HEK293T (cell line): ENCODE measurements around the gene CCDC51.

ENCODE experiments used
- CTCF ChIA-PET: fragments of 350-600 bp; formaldehyde crosslinking; extraction: SDS; loops from one replicate; lab custom pipeline; 2021; ENCODE audit warnings: antibody characterized with exemption, inconsistent platforms; lab: Yijun Ruan, JAX
- POLR2A ChIA-PET: fragments of 350-600 bp; formaldehyde crosslinking; extraction: SDS; loops from one replicate; lab custom pipeline; 2020; ENCODE audit warnings: antibody characterized with exemption, inconsistent platforms; lab: Yijun Ruan, JAX
- DNase-seq: peaks from one replicate; pipeline ENCODE4 v3.0.0; 2012; ENCODE audit warnings: mixed read lengths; ENCODE audit errors: extremely low spot score
- ARNT ChIP-seq: fragments of 450-650 bp; IDR thresholded peaks from 2 replicates; pipeline ENCODE4 v1.6.1; 2017; ENCODE audit warnings: mild to moderate bottlenecking
- BHLHE40 ChIP-seq: fragments of 450-650 bp; IDR thresholded peaks from 2 replicates; pipeline ENCODE4 v1.6.1; 2016; ENCODE audit warnings: mild to moderate bottlenecking, moderate library complexity, borderline replicate concordance
- CTBP1 ChIP-seq: fragments of 450-650 bp; IDR thresholded peaks from 2 replicates; pipeline ENCODE4 v1.6.1; 2016; ENCODE audit warnings: borderline replicate concordance
- ELF4 ChIP-seq: fragments of 450-650 bp; IDR thresholded peaks from 2 replicates; pipeline ENCODE4 v1.6.1; 2017; ENCODE audit warnings: antibody characterized with exemption
- FOXA1 ChIP-seq: fragments of 450-650 bp; IDR thresholded peaks from 2 replicates; pipeline ENCODE4 v1.6.1; 2016; ENCODE audit warnings: mild to moderate bottlenecking
- FOXK2 ChIP-seq: fragments of 450-650 bp; IDR thresholded peaks from 2 replicates; pipeline ENCODE4 v1.6.1; 2016; ENCODE audit warnings: mild to moderate bottlenecking
- FOXM1 ChIP-seq: fragments of 450-650 bp; IDR thresholded peaks from 2 replicates; pipeline ENCODE4 v1.6.1; 2017; ENCODE audit warnings: mild to moderate bottlenecking, borderline replicate concordance
- HDGF ChIP-seq: fragments of 450-650 bp; IDR thresholded peaks from 2 replicates; pipeline ENCODE4 v1.6.1; 2017; ENCODE audit warnings: antibody characterized with exemption, borderline replicate concordance
- L3MBTL2 ChIP-seq: fragments of 450-650 bp; conservative IDR thresholded peaks from 2 replicates; pipeline ENCODE4 v1.6.1; 2016; ENCODE audit warnings: mild to moderate bottlenecking
- LEF1 ChIP-seq: fragments of 450-650 bp; IDR thresholded peaks from 2 replicates; pipeline ENCODE4 v1.6.1; 2017; ENCODE audit warnings: mild to moderate bottlenecking, borderline replicate concordance
- NFRKB ChIP-seq: fragments of 450-650 bp; IDR thresholded peaks from 2 replicates; pipeline ENCODE4 v1.6.1; 2016; ENCODE audit warnings: mild to moderate bottlenecking, moderate library complexity
- SP1 ChIP-seq: fragments of 450-650 bp; IDR thresholded peaks from 2 replicates; pipeline ENCODE4 v1.6.1; 2017
- SUZ12 ChIP-seq: fragments of 450-650 bp; IDR thresholded peaks from 2 replicates; pipeline ENCODE4 v1.6.1; 2016; ENCODE audit warnings: mild to moderate bottlenecking
- TARDBP ChIP-seq: fragments of 450-650 bp; IDR thresholded peaks from 2 replicates; pipeline ENCODE4 v1.6.1; 2016
- ZNF384 ChIP-seq: fragments of 450-650 bp; IDR thresholded peaks from 2 replicates; pipeline ENCODE4 v1.6.1; 2016
- TF ChIP-seq, protein P1 (sequence below): fragments of 450-650 bp; IDR thresholded peaks from 2 replicates; pipeline ENCODE4 v1.6.1; 2016

CCDC51 gene

DNA sequence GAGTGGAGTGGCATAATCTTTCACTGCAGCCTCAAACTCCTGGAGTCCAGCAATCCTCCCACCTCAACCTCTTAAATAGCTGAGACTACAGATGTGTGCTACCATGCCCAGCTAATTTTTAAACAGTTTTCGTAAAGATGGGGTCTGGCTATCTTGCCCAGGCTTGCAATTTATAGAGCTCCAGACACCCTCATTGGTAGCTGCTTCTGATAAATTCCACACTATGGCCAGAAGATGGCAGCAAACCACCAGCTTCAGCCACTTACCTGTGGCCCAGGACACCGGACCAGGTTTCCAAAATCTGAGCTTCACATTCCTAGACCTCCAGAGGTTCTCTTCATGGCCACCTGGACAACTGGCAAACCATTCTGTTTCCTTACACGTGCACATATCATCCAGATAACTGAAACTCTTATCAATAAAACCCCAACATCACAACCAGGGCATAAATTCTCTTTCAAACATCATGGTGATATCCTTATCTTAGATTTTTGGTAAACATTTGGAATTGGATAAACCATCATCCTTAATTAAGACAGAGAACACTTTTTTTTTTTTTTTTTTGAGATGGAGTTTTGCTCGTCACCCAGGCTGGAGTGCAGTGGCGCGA, 39.0 kb downstream of the CCDC51 start:
- TF ChIP-seq, protein P1, sequence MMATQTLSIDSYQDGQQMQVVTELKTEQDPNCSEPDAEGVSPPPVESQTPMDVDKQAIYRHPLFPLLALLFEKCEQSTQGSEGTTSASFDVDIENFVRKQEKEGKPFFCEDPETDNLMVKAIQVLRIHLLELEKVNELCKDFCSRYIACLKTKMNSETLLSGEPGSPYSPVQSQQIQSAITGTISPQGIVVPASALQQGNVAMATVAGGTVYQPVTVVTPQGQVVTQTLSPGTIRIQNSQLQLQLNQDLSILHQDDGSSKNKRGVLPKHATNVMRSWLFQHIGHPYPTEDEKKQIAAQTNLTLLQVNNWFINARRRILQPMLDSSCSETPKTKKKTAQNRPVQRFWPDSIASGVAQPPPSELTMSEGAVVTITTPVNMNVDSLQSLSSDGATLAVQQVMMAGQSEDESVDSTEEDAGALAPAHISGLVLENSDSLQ = no peak
- TF ChIP-seq BHLHE40 = no peak
- POLR2A ChIA-PET = interaction anchor here (1.2 to 2.2 kb wide), 6 partner anchors 29 to 45 kb away, joined by 3 to 13 read pairs (median 6); partner anchors contain the start of genes ATRIP, CCDC51, PLXNB1 and TMA7
- CTCF ChIA-PET = interaction anchor here (0.6 to 8.0 kb wide), 24 partner anchors 8 to 169 kb away, joined by 3 to 213 read pairs (median 4); partner anchors contain the start of genes ATRIP, CCDC51 and TMA7
- peak; percentile 80 for DNase-seq

DNA sequence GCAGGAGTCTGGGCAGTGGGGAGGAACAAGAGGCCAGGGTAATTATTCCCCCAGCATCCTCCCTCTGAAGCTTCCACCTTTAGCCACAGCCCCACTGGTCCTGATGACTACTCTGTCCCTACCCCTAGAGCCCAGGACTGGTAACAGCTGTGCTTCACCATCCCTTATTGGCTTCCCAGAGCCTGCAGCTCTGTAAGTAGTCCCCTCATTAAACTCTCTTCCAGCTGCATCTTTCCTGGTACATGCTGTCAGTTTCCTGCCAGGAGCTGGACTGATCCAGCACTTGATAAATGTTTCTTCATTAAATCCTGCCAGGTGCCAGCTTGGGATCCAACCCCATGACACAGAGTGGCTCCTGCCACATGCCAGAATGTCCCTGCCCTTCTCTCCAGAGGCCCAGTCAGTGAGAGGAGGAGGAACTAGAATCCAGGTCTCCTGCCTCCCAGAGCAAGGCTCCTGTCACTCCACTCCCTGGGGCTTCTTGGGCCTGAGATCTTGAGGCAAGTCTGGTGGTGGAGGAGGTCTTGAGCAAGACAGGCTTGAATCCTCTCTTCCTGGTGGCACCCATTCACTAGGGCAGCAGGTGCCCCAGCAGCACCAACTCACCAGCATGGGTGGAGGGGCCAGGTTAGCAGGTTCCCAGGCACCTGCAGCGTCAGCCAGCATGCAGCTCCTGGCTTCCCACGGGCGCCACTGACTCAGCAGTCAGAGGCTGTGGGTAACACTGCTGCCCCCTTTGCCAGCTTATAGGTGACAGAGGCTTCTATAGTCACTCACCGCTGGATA, 40.3 kb downstream of the CCDC51 start:
- CTCF ChIA-PET = interaction anchor here (1.6 to 8.0 kb wide), 3 partner anchors 23 to 149 kb away, joined by 6 to 213 read pairs (median 11); no protein-coding TSS in a partner anchor
- no peak for DNase-seq
- TF ChIP-seq, protein P1 = no peak
- TF ChIP-seq SUZ12 (no peak), NFRKB (no peak), FOXA1 (no peak), ELF4 (no peak), L3MBTL2 (no peak), HDGF (no peak)
- POLR2A ChIA-PET = interaction anchor here (0.8 to 2.2 kb wide), 3 partner anchors 37 to 47 kb away, joined by 4 to 13 read pairs (median 7); partner anchors contain the start of genes ATRIP, CCDC51 and TMA7

DNA sequence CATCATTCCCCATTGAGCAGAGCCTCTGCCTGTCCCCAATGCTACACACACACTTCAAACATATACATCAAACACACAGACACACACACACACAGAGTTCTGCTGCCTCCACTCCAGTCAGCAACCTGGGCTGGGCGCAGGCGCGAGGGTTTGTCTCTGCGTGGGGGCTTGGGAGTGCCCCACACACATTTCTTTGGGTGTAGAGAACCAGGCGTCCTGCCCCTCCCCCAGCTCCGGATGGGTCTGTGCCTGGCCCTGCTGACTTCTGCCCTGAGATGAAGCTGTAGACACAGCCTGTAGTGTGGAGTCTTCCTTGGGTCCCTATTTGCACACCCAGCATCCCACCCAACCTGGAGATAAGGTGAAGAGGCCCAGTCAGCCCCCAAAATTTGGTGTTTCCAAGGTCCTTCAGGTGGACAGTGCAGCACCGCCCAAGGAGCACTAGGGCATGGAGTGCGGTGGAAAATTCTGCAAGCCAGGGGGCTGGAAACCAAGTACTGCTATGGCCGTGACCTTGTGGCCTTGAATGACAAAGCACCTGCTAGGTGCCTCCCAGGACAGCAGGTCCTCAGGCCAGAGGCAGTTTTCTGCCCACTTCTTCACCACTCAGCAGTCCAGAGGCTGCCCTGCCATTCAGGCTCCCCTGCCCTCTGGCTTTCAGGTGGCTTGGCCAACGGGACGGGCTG, 41.1 kb downstream of the CCDC51 start:
- POLR2A ChIA-PET = interaction anchor here (0.6 kb wide), 1 partner anchor 41 kb away, joined by 3 read pairs; the partner anchor contains the start of genes CCDC51 and TMA7
- TF ChIP-seq ZNF384 (no peak), ARNT (no peak), HDGF (no peak), BHLHE40 (no peak), NFRKB (no peak)
- TF ChIP-seq, protein P1 = no peak
- CTCF ChIA-PET = interaction anchor here (8.0 kb wide), 1 partner anchor 36 kb away, joined by 213 read pairs; no protein-coding TSS in a partner anchor
- no peak for DNase-seq

DNA sequence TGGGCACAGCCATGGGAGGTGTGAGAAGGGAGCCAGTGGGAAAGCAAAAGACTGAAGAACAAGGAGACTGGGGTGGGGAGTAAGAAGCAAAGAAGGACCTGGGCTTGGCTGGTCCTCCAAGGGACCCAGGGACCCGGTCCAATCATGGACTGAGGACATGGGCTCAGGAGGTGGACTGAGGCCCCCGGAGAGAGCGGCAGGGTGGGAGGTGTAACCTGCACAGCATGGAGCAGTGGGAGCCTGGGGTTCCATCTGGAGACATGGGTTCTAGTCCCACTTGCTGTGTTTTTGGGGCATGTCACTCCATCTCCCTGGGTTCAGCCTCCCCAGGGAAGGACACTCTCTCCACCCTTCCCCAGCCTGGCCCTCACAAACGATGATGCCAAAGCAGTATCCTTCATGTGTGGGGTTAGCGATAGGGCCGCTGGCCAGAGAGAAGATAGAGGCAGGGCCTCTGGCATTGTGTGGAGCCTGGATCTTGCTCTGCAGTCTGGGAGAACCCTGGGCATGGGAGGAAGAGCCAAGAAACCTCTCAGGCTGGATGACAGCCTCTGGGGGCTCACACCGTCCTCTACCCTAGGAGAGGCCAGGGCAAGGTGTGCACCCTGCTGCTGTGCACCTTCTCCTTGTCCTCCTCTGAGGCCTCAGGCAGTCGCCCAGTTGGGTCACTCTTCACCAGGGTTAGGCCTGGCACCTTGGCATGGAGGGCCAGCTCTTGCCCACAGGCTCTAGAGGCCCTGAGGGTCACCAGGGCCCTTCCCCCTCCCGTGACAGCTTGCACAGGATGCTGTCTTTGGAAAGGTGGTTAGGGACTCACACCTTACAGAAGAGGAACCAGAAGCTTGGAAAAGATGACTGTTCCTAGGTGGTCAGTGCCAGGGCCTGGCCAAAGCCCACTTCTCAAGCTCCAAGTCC, 41.9 kb downstream of the CCDC51 start:
- TF ChIP-seq BHLHE40 = no peak
- TF ChIP-seq ARNT = no peak
- TF ChIP-seq, protein P1 = no peak
- TF ChIP-seq TARDBP = no peak
- TF ChIP-seq FOXA1 = no peak
- TF ChIP-seq ELF4 = no peak
- no peak for TF ChIP-seq SP1
- no peak for TF ChIP-seq NFRKB
- no peak for TF ChIP-seq FOXK2
- TF ChIP-seq LEF1 = no peak
- no peak for TF ChIP-seq SUZ12
- TF ChIP-seq FOXM1 = no peak
- no peak for TF ChIP-seq HDGF
- TF ChIP-seq L3MBTL2 = no peak
- TF ChIP-seq CTBP1 = no peak
- TF ChIP-seq ZNF384 = no peak
- ChIA-PET CTCF (interaction anchor here (8.0 kb wide), 1 partner anchor 37 kb away, joined by 213 read pairs; no protein-coding TSS in a partner anchor), POLR2A (interaction anchor here (0.6 kb wide), 1 partner anchor 42 kb away, joined by 3 read pairs; the partner anchor contains the start of genes CCDC51 and TMA7)
- DNase-seq = no peak
